Heart right ventricle (tissue), 16 donors: ENCODE data around the gene DLG4. TPM values are rescaled to one million over a fixed set of nuclear protein-coding genes. Genes with fewer than 3 reads are reported as not detected.

Source experiments
- ATAC-seq, 8 donors: fragments of 200-7000 bp; cut with Tn5 transposase; one replicate each; pipeline ENCODE4 v1.9.1; 2020; ENCODE audit warnings: mild to moderate bottlenecking in 8 of 8, moderate library complexity in 8 of 8, moderate number of reproducible peaks in 1 of 8
- DNase-seq, 2 donors: peaks; one replicate each; pipeline ENCODE4 v3.0.0-alpha.2; 2020
- H3K27ac ChIP-seq, 10 donors: fragments of 200-600 bp; sonication (generic) in 2 of 10; one replicate each; pipeline versions ENCODE4 v1.5.0 to v1.8.0; 2020 to 2022; ENCODE audit warnings: mild to moderate bottlenecking in 3 of 10
- H3K27me3 ChIP-seq, 7 donors: fragments of 200-600 bp; one replicate each; pipeline ENCODE4 v1.8.0; 2021 to 2022; ENCODE audit warnings: mild to moderate bottlenecking in 2 of 7
- H3K36me3 ChIP-seq, 9 donors: fragments of 200-600 bp; sonication (generic) in 1 of 9; one replicate each; pipeline versions ENCODE4 v1.5.0 to v1.8.0; 2020 to 2022; ENCODE audit warnings: mild to moderate bottlenecking in 2 of 9
- H3K4me1 ChIP-seq, 9 donors: fragments of 200-600 bp; sonication (generic) in 1 of 9; one replicate each; pipeline versions ENCODE4 v1.5.0 to v1.8.0; 2020 to 2022; ENCODE audit warnings: mild to moderate bottlenecking in 4 of 9
- H3K4me3 ChIP-seq, 10 donors: fragments of 200-600 bp; sonication (generic) in 2 of 10; one replicate each; pipeline versions ENCODE4 v1.5.0 to v1.8.0; 2020 to 2022; ENCODE audit warnings: mild to moderate bottlenecking in 7 of 10, moderate library complexity in 2 of 10
- H3K9me3 ChIP-seq, 11 donors: fragments of 200-600 bp in 10 of 11; sonication (generic) in 2 of 11; one replicate each; pipeline versions ENCODE4 v1.5.0 to v1.8.0; 2013 to 2022; ENCODE audit warnings: mild to moderate bottlenecking in 2 of 11, control low read depth in 1 of 11, moderate library complexity in 1 of 11
- CTCF ChIP-seq, 9 donors: fragments of 200-600 bp; sonication (generic) in 2 of 9; IDR thresholded peaks; one replicate each; pipeline versions ENCODE4 v1.5.0 to v1.8.0; 2021 to 2022; ENCODE audit warnings: antibody characterized with exemption in 9 of 9, mild to moderate bottlenecking in 5 of 9, moderate library complexity in 1 of 9
- WGBS, 2 donors: extraction: QIAGEN DNeasy Blood & Tissue Kit; methylation state at CpG; one replicate each; pipeline ENCODE4 v1.1.7; 2013; ENCODE audit warnings: inconsistent platforms in 1 of 2; 5-methylcytosine and 5-hydroxymethylcytosine counted together
- intact Hi-C, 10 donors: fragments of 100-400 bp; cut with DNase I; formaldehyde crosslinking; loops; one replicate each; pipeline versions ENCODE4 v1.11.1 to v1.14.2; 2022
- microRNA-seq, 2 donors: library from miRNA; unstranded; fragments of <30 nt; microRNA quantifications; one replicate each; pipeline ENCODE4 v1.2.0, GENCODE V29; 2021
- polyA plus RNA-seq, 2 donors: library from polyadenylated mRNA; stranded (reverse); fragments of 200-250 nt; gene quantifications; one replicate each; pipeline ENCODE4 v1.2.3, GENCODE V29; 2013
- total RNA-seq, 10 donors: library from RNA; stranded (reverse); fragmentation: NEBNext Ultra II Directional in 3 of 10; extraction: Animal tissue kit (Norgen Biotek cat#: 25700) in 3 of 10; gene quantifications; one replicate each; pipeline versions ENCODE4 v1.2.1 to v1.2.4, GENCODE V29; 2021 to 2023
- donor health status: Arrhythmogenic right ventricular cardiomyopathy.
- donor health status: ischemic (EF 13 %, LVEDD 7.1; RV severe dilation, severe dysfunction).
- donor health status: healthy with polysubstance abuse.
- donor health status: DM: no; HTN: yes; CAD: no.
- donor health status: DM: no; HTN: no; CAD: no.
- donor health status: ischemic (EF 25% LVEDD 6.9; RV normal size, moderate dysfunction).
- donor health status: ischemic (EF 25% LVEDD 5.7; RV mildly dilated, moderate dysfunction).
- donor health status: healthy.
- donor health status: DM: yes; HTN: yes; CAD: no.
- donor health status: Ischemic cardiomyopathy.
- donor health status: ischemic (EF 35%, LVEDD 5.7; RV mildly dilated, moderate dysfunction).
- donor health status: nonischemic (EF 11% LVEDD 7.7; RV severe dilation, severe dysfunction).
- donor health status: DM: yes; HTN: yes; CAD: no.
- donor health status: PGD.
- donor health status: ischemic (EF 29% LVEDD 5.4; RV normal size, mild dysfunction).
- donor health status: nonischemic (EF 23%, LVEDD 6.1; RV moderate dilation, normal function).

Gene DLG4
- total and polyA plus RNA-seq, 12 donors: 5.4 to 27.8 (median 16.7) TPM

GRCh38 chr17:7139400-7139799 is 80.2 kb downstream of the DLG4 start:
- H3K27me3 ChIP-seq: peaks cover 0 to 71% (median 49%) of the 10 kb centered on the region in 7 donors
- 63 to 64% methylated on average over 10 of the region's 10 CpGs for WGBS, 2 donors
- intact Hi-C loops: loop anchor here in 8 of 10 donors (2.0 to 10.0 kb wide), 6 partner anchors 38 to 235 kb away; partner anchors contain the start of gene ASGR1 (in 1 of the 8)

DNA sequence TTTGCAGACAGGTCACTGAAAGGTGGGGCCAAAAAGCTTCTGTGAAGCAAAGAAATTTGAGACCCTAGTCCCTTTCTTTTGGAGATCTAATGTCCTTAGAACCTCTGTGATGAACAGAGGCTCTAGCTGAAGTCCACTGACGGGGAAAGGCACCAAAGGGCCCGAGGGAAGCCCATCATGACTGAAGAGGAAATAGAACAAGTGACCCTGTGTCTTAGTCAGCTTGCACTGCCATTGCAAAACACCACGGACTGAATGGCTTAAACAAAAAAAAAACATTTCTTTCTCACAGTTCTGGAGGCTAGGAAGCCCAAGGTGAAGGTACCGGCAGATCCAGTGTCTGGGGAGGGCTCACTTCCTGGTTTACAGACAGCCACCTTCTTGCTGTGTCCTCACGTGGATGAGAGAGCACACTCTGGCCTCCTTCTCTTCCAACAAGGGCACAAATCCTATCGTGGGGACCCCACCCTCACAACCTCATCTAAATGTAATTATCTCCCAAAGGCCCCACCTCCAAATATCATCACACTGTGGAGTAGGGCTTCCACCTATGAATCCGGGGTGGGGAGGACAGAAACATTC is 80.7 kb downstream of the DLG4 start:
- Histone ChIP-seq H3K27ac (peak overlapping the region in 1 of 10 donors; percentile 78), H3K9me3 (no peaks in the 10 kb centered on the region), H3K36me3 (no peaks in the 10 kb centered on the region), H3K4me1 (peaks cover 0 to 23% (median 0%) of the 10 kb centered on the region in 9 donors), H3K27me3 (peaks cover 0 to 71% (median 53%) of the 10 kb centered on the region in 7 donors), H3K4me3 (peak overlapping the region in 1 of 10 donors; percentile 31)
- no peak for TF ChIP-seq CTCF (IDR thresholded peaks at IDR 0.05)
- ATAC-seq: no peak
- intact Hi-C loops: loop anchor here in 8 of 10 donors (2.0 to 10.0 kb wide), 6 partner anchors 38 to 234 kb away; partner anchors contain the start of gene ASGR1 (in 1 of the 8)
- 68 to 71% methylated on average over 7 of the region's 7 CpGs for WGBS, 2 donors
- no peak for DNase-seq

More at GRCh38 chr17:7139400-7139799, 80.2 kb downstream of the DLG4 start:
- H3K27ac ChIP-seq: peak overlapping the region in 1 of 10 donors; percentile 78
- no peak for DNase-seq
- no peak for ATAC-seq
- H3K9me3 ChIP-seq: no peaks in the 10 kb centered on the region
- no peak overlapping the region for H3K4me3 ChIP-seq
- peaks cover 0 to 19% (median 0%) of the 10 kb centered on the region in 9 donors for H3K4me1 ChIP-seq
- H3K36me3 ChIP-seq: no peaks in the 10 kb centered on the region
- TF ChIP-seq CTCF (IDR thresholded peaks at IDR 0.05): no peak

DNA sequence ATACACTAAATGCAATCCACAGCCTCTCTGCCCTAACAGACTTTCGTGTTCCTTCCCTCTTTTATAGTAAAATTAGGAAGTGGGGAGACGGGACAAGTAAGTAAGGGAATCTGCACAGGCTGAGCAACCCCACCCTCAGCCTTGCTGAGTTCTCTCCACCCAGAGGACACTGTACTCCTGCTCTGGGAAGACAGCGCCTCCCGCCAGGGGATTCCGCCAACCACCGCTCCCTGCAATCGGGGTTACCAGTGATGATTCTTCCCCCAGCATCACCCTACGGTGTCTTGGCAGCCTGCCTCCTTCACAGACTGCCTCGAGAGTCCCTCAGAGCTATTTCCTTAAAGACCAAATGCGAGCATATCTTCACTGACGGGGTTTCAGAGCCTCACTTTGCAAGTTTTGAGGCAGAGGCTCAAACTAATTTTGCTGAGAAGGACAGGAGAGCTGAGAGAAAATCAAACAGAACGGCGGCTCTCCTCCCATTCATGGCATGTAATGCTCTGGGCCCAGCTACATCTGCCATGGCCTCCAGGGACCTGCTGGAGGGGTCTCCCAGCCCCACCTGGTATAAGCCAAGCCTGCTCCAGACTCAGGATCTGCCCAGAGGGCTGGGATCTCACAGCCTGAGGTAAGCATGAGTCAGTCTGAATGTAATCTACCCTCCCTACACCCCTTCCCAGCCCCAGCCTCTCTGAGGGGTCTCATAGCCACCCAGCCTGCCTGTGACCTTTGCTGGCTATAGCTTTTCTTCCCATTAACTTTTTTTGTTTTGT is 82.3 kb downstream of the DLG4 start:
- peak overlapping the region in 1 of 10 donors; percentile 43 for H3K4me3 ChIP-seq
- no peaks in the 10 kb centered on the region for H3K36me3 ChIP-seq
- ATAC-seq (peak in 2 of 8 donors; percentile 48 to 54), DNase-seq (peak in 1 of 2 donors; percentile 24)
- H3K27me3 ChIP-seq: peaks cover 0 to 68% (median 60%) of the 10 kb centered on the region in 7 donors
- intact Hi-C loops: loop anchor here (2.0 to 10.0 kb wide), 7 partner anchors 40 to 233 kb away; partner anchors contain the start of gene ASGR1 (in 1 of the 10)
- no peaks in the 10 kb centered on the region for H3K9me3 ChIP-seq
- peaks cover 0 to 38% (median 6%) of the 10 kb centered on the region in 9 donors for H3K4me1 ChIP-seq
- H3K27ac ChIP-seq: peak overlapping the region in 1 of 10 donors; percentile 78
- WGBS, 2 donors: 32 to 40% methylated on average over 13 of the region's 13 CpGs
- peak in 1 of 9 donors; percentile 5 for TF ChIP-seq CTCF (IDR thresholded peaks at IDR 0.05)

Small RNAs within 50 kb of the gene (microRNA-seq; reads per million reads assigned to microRNA genes)
- gene MIR324: 1,035 to 1,067 reads per million in 2 donors

Other genes with a start within 250 kb of the DLG4 start
Only the 30 nearest of the 33 such genes appear.
- 100 to 1,000 TPM; 144 to 241 (median 160) TPM for gene RNASEK, start 207.2 kb downstream of the DLG4 start, total RNA-seq
- 100 to 1,000 TPM; 220 to 429 TPM for gene RNASEK, start 207.2 kb downstream of the DLG4 start, polyA plus RNA-seq
- 10 to 100 TPM in 8 of 10 donors, 1 to 10 TPM in 2; 9.6 to 35.4 (median 18.3) TPM for gene BCL6B, start 196.8 kb downstream of the DLG4 start, total RNA-seq
- gene BCL6B, start 196.8 kb downstream of the DLG4 start, polyA plus RNA-seq: 1 to 10 TPM; 9.5 to 9.7 TPM
- gene SLC16A13, start 183.8 kb downstream of the DLG4 start, total RNA-seq: 1 to 10 TPM in 9 of 10 donors, under 1 TPM in 1; 0.70 to 2.1 (median 1.5) TPM
- gene SLC16A13, start 183.8 kb downstream of the DLG4 start, polyA plus RNA-seq: 1 to 10 TPM; 1.1 to 2.0 TPM
- gene SLC16A11, start 175.7 kb downstream of the DLG4 start, total RNA-seq: 1 to 10 TPM in 1 of 10 donors, under 1 TPM in 9; 0.19 to 1.1 (median 0.48) TPM
- 1 to 10 TPM in 1 of 2 donors, under 1 TPM in 1; 0.78 to 2.1 TPM for gene SLC16A11, start 175.7 kb downstream of the DLG4 start, polyA plus RNA-seq
- gene CLEC10A, start 139.6 kb downstream of the DLG4 start, total RNA-seq: 10 to 100 TPM in 1 of 10 donors, 1 to 10 TPM in 9; 1.4 to 26.3 (median 2.1) TPM
- gene CLEC10A, start 139.6 kb downstream of the DLG4 start, polyA plus RNA-seq: 1 to 10 TPM; 2.5 to 3.4 TPM
- gene ASGR2, start 105.0 kb downstream of the DLG4 start, total RNA-seq: under 1 TPM in 5 of 10 donors, not detected in 5; 0.16 to 0.54 (median 0.25) TPM
- gene ASGR2, start 105.0 kb downstream of the DLG4 start, polyA plus RNA-seq: under 1 TPM in 1 of 2 donors, not detected in 1; 0.41 TPM
- 1 to 10 TPM in 2 of 10 donors, under 1 TPM in 6, not detected in 2; 0.32 to 1.2 (median 0.55) TPM for gene ASGR1, start 40.5 kb downstream of the DLG4 start, total RNA-seq
- gene ASGR1, start 40.5 kb downstream of the DLG4 start, polyA plus RNA-seq: under 1 TPM; 0.59 TPM
- 1,000 to 10,000 TPM in 7 of 10 donors, 100 to 1,000 TPM in 3; 951 to 2,054 (median 1,322) TPM for gene ACADVL, start 102 bp upstream of the DLG4 start, total RNA-seq
- gene ACADVL, start 102 bp upstream of the DLG4 start, polyA plus RNA-seq: 1,000 to 10,000 TPM in 1 of 2 donors, 100 to 1,000 TPM in 1; 807 to 4,806 TPM
- gene DVL2, start 14.7 kb upstream of the DLG4 start, total RNA-seq: 10 to 100 TPM; 14.1 to 25.6 (median 18.0) TPM
- 10 to 100 TPM in 1 of 2 donors, 1 to 10 TPM in 1; 10.0 to 23.0 TPM for gene DVL2, start 14.7 kb upstream of the DLG4 start, polyA plus RNA-seq
- gene PHF23, start 19.6 kb upstream of the DLG4 start, total RNA-seq: 10 to 100 TPM; 17.7 to 24.5 (median 22.6) TPM
- gene PHF23, start 19.6 kb upstream of the DLG4 start, polyA plus RNA-seq: 10 to 100 TPM; 16.1 to 25.0 TPM
- gene GABARAP, start 22.6 kb upstream of the DLG4 start, total RNA-seq: 100 to 1,000 TPM; 440 to 567 (median 501) TPM
- gene GABARAP, start 22.6 kb upstream of the DLG4 start, polyA plus RNA-seq: 100 to 1,000 TPM; 540 to 733 TPM
- gene CTDNEP1, start 31.9 kb upstream of the DLG4 start, total RNA-seq: 100 to 1,000 TPM in 8 of 10 donors, 10 to 100 TPM in 2; 94.6 to 135 (median 110) TPM
- gene CTDNEP1, start 31.9 kb upstream of the DLG4 start, polyA plus RNA-seq: 100 to 1,000 TPM in 1 of 2 donors, 10 to 100 TPM in 1; 56.3 to 116 TPM
- gene ELP5, start 32.4 kb upstream of the DLG4 start, total RNA-seq: 100 to 1,000 TPM in 1 of 10 donors, 10 to 100 TPM in 9; 30.8 to 110 (median 54.8) TPM
- gene ELP5, start 32.4 kb upstream of the DLG4 start, polyA plus RNA-seq: 10 to 100 TPM; 29.0 to 41.4 TPM
- 1 to 10 TPM in 3 of 10 donors, under 1 TPM in 7; 0.39 to 2.5 (median 0.80) TPM for gene CLDN7, start 42.6 kb upstream of the DLG4 start, total RNA-seq
- 1 to 10 TPM; 1.3 to 1.6 TPM for gene CLDN7, start 42.6 kb upstream of the DLG4 start, polyA plus RNA-seq
- 100 to 1,000 TPM in 9 of 10 donors, 10 to 100 TPM in 1; 98.1 to 186 (median 177) TPM for gene SLC2A4, start 61.9 kb upstream of the DLG4 start, total RNA-seq
- gene SLC2A4, start 61.9 kb upstream of the DLG4 start, polyA plus RNA-seq: 100 to 1,000 TPM in 1 of 2 donors, 10 to 100 TPM in 1; 41.8 to 140 TPM
- 1 to 10 TPM in 7 of 10 donors, under 1 TPM in 3; 0.42 to 1.9 (median 1.2) TPM for gene YBX2, start 74.8 kb upstream of the DLG4 start, total RNA-seq
- gene YBX2, start 74.8 kb upstream of the DLG4 start, polyA plus RNA-seq: 1 to 10 TPM in 1 of 2 donors, under 1 TPM in 1; 0.49 to 2.6 TPM
- 100 to 1,000 TPM; 197 to 444 (median 248) TPM for gene EIF5A, start 87.8 kb upstream of the DLG4 start, total RNA-seq
- gene EIF5A, start 87.8 kb upstream of the DLG4 start, polyA plus RNA-seq: 100 to 1,000 TPM; 457 to 716 TPM
- gene GPS2, start 95.5 kb upstream of the DLG4 start, total RNA-seq: 10 to 100 TPM; 49.1 to 81.1 (median 57.4) TPM
- 100 to 1,000 TPM; 103 to 105 TPM for gene GPS2, start 95.5 kb upstream of the DLG4 start, polyA plus RNA-seq
- 10 to 100 TPM; 21.7 to 45.9 (median 28.7) TPM for gene NEURL4, start 109.5 kb upstream of the DLG4 start, total RNA-seq
- gene NEURL4, start 109.5 kb upstream of the DLG4 start, polyA plus RNA-seq: 10 to 100 TPM; 22.4 to 55.5 TPM
- 10 to 100 TPM in 7 of 10 donors, 1 to 10 TPM in 3; 7.4 to 23.4 (median 16.7) TPM for gene ACAP1, start 116.7 kb upstream of the DLG4 start, total RNA-seq
- 1 to 10 TPM; 2.4 to 9.7 TPM for gene ACAP1, start 116.7 kb upstream of the DLG4 start, polyA plus RNA-seq
- 1 to 10 TPM; 4.3 to 8.5 (median 5.3) TPM for gene KCTD11, start 132.3 kb upstream of the DLG4 start, total RNA-seq
- 1 to 10 TPM; 4.5 to 6.6 TPM for gene KCTD11, start 132.3 kb upstream of the DLG4 start, polyA plus RNA-seq
- under 1 TPM in 1 of 10 donors, not detected in 9; 0.39 TPM for gene TMEM95, start 135.3 kb upstream of the DLG4 start, total RNA-seq
- gene TMEM95, start 135.3 kb upstream of the DLG4 start, polyA plus RNA-seq: not detected
- 1 to 10 TPM; 1.1 to 4.4 (median 2.1) TPM for gene TNK1, start 161.3 kb upstream of the DLG4 start, total RNA-seq
- gene TNK1, start 161.3 kb upstream of the DLG4 start, polyA plus RNA-seq: 1 to 10 TPM; 1.9 to 3.5 TPM
- gene PLSCR3, start 174.7 kb upstream of the DLG4 start, total RNA-seq: 10 to 100 TPM; 14.4 to 28.7 (median 17.1) TPM
- 10 to 100 TPM; 23.3 to 32.9 TPM for gene PLSCR3, start 174.7 kb upstream of the DLG4 start, polyA plus RNA-seq
- 10 to 100 TPM; 61.8 to 83.2 (median 74.2) TPM for gene TMEM256, start 184.3 kb upstream of the DLG4 start, total RNA-seq
- gene TMEM256, start 184.3 kb upstream of the DLG4 start, polyA plus RNA-seq: 100 to 1,000 TPM in 1 of 2 donors, 10 to 100 TPM in 1; 89.1 to 169 TPM
- 10 to 100 TPM in 2 of 10 donors, 1 to 10 TPM in 8; 3.6 to 15.8 (median 6.4) TPM for gene NLGN2, start 188.0 kb upstream of the DLG4 start, total RNA-seq
- gene NLGN2, start 188.0 kb upstream of the DLG4 start, polyA plus RNA-seq: 1 to 10 TPM; 7.3 to 7.6 TPM
- gene SPEM1, start 200.5 kb upstream of the DLG4 start, total RNA-seq: not detected
- gene SPEM1, start 200.5 kb upstream of the DLG4 start, polyA plus RNA-seq: not detected
- gene SPEM2, start 205.8 kb upstream of the DLG4 start, total RNA-seq: not detected
- not detected for gene SPEM2, start 205.8 kb upstream of the DLG4 start, polyA plus RNA-seq
- not detected for gene SPEM3, start 209.0 kb upstream of the DLG4 start, total RNA-seq
- not detected for gene SPEM3, start 209.0 kb upstream of the DLG4 start, polyA plus RNA-seq
- gene TMEM102, start 215.6 kb upstream of the DLG4 start, total RNA-seq: 1 to 10 TPM; 1.2 to 3.5 (median 2.2) TPM
- 1 to 10 TPM; 2.0 to 4.2 TPM for gene TMEM102, start 215.6 kb upstream of the DLG4 start, polyA plus RNA-seq